HepG2 (cell line): ENCODE data around the gene NOL12. TPM values are rescaled to one million over a fixed set of nuclear protein-coding genes. Genes with fewer than 3 reads are reported as not detected.

Source experiments
- ADNP ChIP-seq: sonication (generic); formaldehyde crosslinking; IDR thresholded peaks from 2 replicates; pipeline ENCODE4 v1.4.0; 2020; ENCODE audit warnings: missing genetic modification reagents
- EEA1 ChIP-seq: sonication (generic); formaldehyde crosslinking; IDR thresholded peaks from 2 replicates; pipeline ENCODE4 v1.5.1; 2020; ENCODE audit warnings: mild to moderate bottlenecking, missing genetic modification reagents, borderline replicate concordance
- FOXJ3 ChIP-seq: sonication (generic); formaldehyde crosslinking; IDR thresholded peaks from 2 replicates; pipeline ENCODE4 v1.4.0; 2020; ENCODE audit warnings: missing genetic modification reagents, mild to moderate bottlenecking, borderline replicate concordance
- GLI4 ChIP-seq: sonication (generic); formaldehyde crosslinking; IDR thresholded peaks from 2 replicates; pipeline ENCODE4 v1.5.1; 2020; ENCODE audit warnings: missing genetic modification reagents, mild to moderate bottlenecking, moderate library complexity, borderline replicate concordance
- HNF1A ChIP-seq, 2 experiments: sonication (generic) in 1 of 2; formaldehyde crosslinking in 1 of 2; IDR thresholded peaks; 2 replicates each; pipeline versions ENCODE4 v1.4.0 to v1.6.1; 2016 to 2020; ENCODE audit warnings: borderline replicate concordance in 1 of 2, low read depth in 1 of 2, mild to moderate bottlenecking in 1 of 2, missing genetic modification reagents in 1 of 2
- KAT8 ChIP-seq: IDR thresholded peaks from 2 replicates; pipeline ENCODE4 v1.6.1; 2016; ENCODE audit warnings: missing genetic modification reagents, missing compliant biosample characterization
- NBN ChIP-seq: fragments of 450-650 bp; conservative IDR thresholded peaks from 2 replicates; pipeline ENCODE4 v1.6.1; 2017
- NFE2L1 ChIP-seq: sonication (generic); formaldehyde crosslinking; IDR thresholded peaks from 2 replicates; pipeline ENCODE4 v1.4.0; 2020; ENCODE audit warnings: missing genetic modification reagents, mild to moderate bottlenecking, borderline replicate concordance
- PAF1 ChIP-seq: IDR thresholded peaks from 2 replicates; pipeline ENCODE4 v1.6.1; 2016; ENCODE audit warnings: missing genetic modification reagents, missing compliant biosample characterization
- PAWR ChIP-seq: sonication (generic); formaldehyde crosslinking; IDR thresholded peaks from 2 replicates; pipeline ENCODE4 v1.4.0; 2020; ENCODE audit warnings: missing genetic modification reagents, mild to moderate bottlenecking, borderline replicate concordance
- POLR2AphosphoS2 ChIP-seq: IDR thresholded peaks from 2 replicates; pipeline ENCODE4 v1.6.1; 2011; ENCODE audit warnings: low read depth, low read length, improper control_type of control experiment
- SAP130 ChIP-seq: IDR thresholded peaks from 2 replicates; pipeline ENCODE4 v1.6.1; 2016; ENCODE audit warnings: low read depth
- ZNF546 ChIP-seq: sonication (generic); formaldehyde crosslinking; conservative IDR thresholded peaks from 2 replicates; pipeline ENCODE4 v1.8.1; 2023; ENCODE audit warnings: mild to moderate bottlenecking, missing genetic modification reagents
- ZNF547 ChIP-seq: sonication (generic); formaldehyde crosslinking; IDR thresholded peaks from 2 replicates; pipeline ENCODE4 v1.5.1; 2020; ENCODE audit warnings: mild to moderate bottlenecking, missing genetic modification reagents
- ZNF589 ChIP-seq: sonication (generic); formaldehyde crosslinking; conservative IDR thresholded peaks from 2 replicates; pipeline ENCODE4 v1.8.0; 2022; ENCODE audit warnings: mild to moderate bottlenecking, moderate library complexity, missing genetic modification reagents
- ZNF619 ChIP-seq: sonication (generic); formaldehyde crosslinking; IDR thresholded peaks from 2 replicates; pipeline ENCODE4 v1.4.0; 2020; ENCODE audit warnings: mild to moderate bottlenecking, missing genetic modification reagents
- ZNF772 ChIP-seq: sonication (generic); formaldehyde crosslinking; IDR thresholded peaks from 2 replicates; pipeline ENCODE4 v1.5.0; 2020; ENCODE audit warnings: mild to moderate bottlenecking, missing genetic modification reagents
- ZSCAN29 ChIP-seq: sonication (generic); formaldehyde crosslinking; conservative IDR thresholded peaks from 2 replicates; pipeline ENCODE4 v1.4.0; 2020; ENCODE audit warnings: mild to moderate bottlenecking, missing genetic modification reagents
- ZZZ3 ChIP-seq: sonication (generic); formaldehyde crosslinking; IDR thresholded peaks from 2 replicates; pipeline ENCODE4 v1.4.0; 2020; ENCODE audit warnings: missing genetic modification reagents, mild to moderate bottlenecking, borderline replicate concordance
- polyA plus RNA-seq, 8 experiments: library from polyadenylated mRNA; depleted of rRNA in 3 of 8; stranded (reverse) in 7 of 8; unstranded in 1 of 8; fragments of >200 nt; fragmentation: Illumina TruSeq in 4 of 8; extraction: Trizol in 4 of 8; gene quantifications; 2 replicates each; pipeline versions ENCODE4 v1.2.1 to v1.2.3, GENCODE V29; 2011 to 2016; ENCODE audit warnings: low read depth in 4 of 8, missing spikeins in 1 of 8, mixed read lengths in 1 of 8; ENCODE audit not compliant: insufficient read depth in 1 of 8
- total RNA-seq, 5 experiments: library from RNA; depleted of rRNA; stranded (reverse); fragments of >200 nt; fragmentation: Illumina TruSeq; extraction: Trizol; gene quantifications; 2 replicates each; pipeline ENCODE4 v1.2.3, GENCODE V29; 2016; ENCODE audit warnings: low read depth in 1 of 5
- TF ChIP-seq, protein P1 (sequence below): sonication (generic); formaldehyde crosslinking; IDR thresholded peaks from 2 replicates; pipeline ENCODE4 v1.8.0; 2022; ENCODE audit warnings: missing genetic modification reagents, mild to moderate bottlenecking, inconsistent platforms, borderline replicate concordance
- TF ChIP-seq, protein P2 (sequence below): sonication (generic); formaldehyde crosslinking; IDR thresholded peaks from 2 replicates; pipeline ENCODE4 v1.4.0; 2020; ENCODE audit warnings: mild to moderate bottlenecking, missing genetic modification reagents
- TF ChIP-seq, protein P3 (sequence below): sonication (generic); formaldehyde crosslinking; IDR thresholded peaks from 2 replicates; pipeline ENCODE4 v1.4.0; 2020; ENCODE audit warnings: missing genetic modification reagents

NOL12 gene
- total and polyA plus RNA-seq, 2 of the 13 experiments (the other 11 are each of a cell fraction or from before 2014, with no cell fraction given) = 14.3 to 31.4 TPM

DNA sequence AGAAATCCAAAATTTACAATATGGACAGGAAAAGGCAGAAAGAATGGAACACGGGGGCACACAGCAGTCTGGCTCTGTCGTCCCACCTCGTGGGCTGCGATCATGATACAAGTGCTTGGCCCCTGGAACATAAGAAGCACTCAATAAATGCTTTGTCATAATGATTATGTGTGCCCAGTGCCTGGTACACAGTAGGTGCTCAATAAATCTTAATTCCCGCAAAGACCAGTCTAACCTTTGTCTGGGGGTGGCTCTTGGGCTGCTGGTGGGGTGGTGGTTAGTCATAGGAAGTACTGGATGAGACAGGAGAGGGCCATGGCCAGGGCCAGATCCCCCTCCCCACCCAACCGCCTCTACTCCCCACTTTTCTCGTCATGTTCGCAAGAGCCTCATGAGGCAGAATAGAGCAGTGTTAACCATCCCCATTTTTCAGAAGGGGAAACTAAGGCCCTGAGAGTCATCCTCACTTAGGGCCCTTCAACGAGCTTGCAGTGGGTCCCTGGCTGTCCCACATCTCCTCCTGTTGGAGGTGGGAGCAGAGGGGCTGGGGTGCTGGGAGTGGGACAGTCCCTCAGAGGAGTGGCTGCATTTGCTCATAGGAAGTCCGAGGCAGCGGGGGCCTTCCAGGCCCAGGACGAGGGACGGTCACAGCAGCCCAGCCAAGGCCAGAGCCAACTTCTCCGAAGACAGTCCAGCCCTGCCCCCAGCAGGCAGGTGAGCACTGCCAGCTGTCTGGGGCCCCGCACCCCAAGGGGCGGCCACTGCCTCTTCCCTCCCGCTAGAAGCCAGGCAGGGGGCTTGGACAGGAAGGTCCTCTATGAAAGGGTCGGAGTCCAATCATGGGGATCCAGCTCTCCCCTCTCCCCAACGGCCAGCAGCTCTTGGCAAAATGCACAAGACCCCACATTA lies 46.8 kb downstream of the NOL12 start (continued):
- TF ChIP-seq HNF1A (IDR thresholded peaks at IDR 0.05; ENCODE audit: low read depth) (no peak), HNF1A (CRISPR knock-in tag; IDR thresholded peaks at IDR 0.05; ENCODE audit: borderline replicate concordance) (0 out of 2 replicates have a peak, but pooled peaks have one; percentile 7), ZNF546 (CRISPR knock-in tag) (no peak), ZSCAN29 (CRISPR knock-in tag) (no peak), POLR2AphosphoS2 (no peak), ZNF547 (CRISPR knock-in tag) (no peak), ZZZ3 (CRISPR knock-in tag) (no peak), FOXJ3 (CRISPR knock-in tag) (no peak), PAWR (CRISPR knock-in tag) (no peak), GLI4 (CRISPR knock-in tag) (no peak), KAT8 (no peak), ADNP (CRISPR knock-in tag) (no peak; the same call in 1 of the 2 replicates), ZNF619 (no peak), NFE2L1 (CRISPR knock-in tag) (no peak), ZNF772 (CRISPR knock-in tag) (no peak), ZNF589 (CRISPR knock-in tag) (no peak), EEA1 (CRISPR knock-in tag) (no peak), SAP130 (CRISPR knock-in tag) (peak; percentile 16; the same call in 1 of the 2 replicates), PAF1 (CRISPR knock-in tag) (0 out of 2 replicates have a peak, but pooled peaks have one; percentile 33), NBN (no peak)
- TF ChIP-seq, protein P1, sequence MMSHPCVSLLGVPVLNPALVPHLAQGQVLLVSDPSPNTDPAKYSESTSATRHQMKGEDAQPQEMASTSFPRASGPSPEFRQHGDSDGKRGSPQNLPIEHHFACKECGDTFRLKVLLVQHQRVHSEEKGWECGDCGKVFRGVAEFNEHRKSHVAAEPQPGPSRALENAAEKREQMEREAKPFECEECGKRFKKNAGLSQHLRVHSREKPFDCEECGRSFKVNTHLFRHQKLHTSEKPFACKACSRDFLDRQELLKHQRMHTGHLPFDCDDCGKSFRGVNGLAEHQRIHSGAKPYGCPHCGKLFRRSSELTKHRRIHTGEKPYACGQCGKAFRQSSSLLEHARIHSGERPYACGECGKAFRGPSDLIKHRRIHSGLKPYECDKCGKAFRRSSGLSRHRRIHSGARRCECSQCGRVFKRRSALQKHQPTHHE = no peak
- TF ChIP-seq, protein P2, sequence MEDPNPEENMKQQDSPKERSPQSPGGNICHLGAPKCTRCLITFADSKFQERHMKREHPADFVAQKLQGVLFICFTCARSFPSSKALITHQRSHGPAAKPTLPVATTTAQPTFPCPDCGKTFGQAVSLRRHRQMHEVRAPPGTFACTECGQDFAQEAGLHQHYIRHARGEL = no peak
- TF ChIP-seq, protein P3, sequence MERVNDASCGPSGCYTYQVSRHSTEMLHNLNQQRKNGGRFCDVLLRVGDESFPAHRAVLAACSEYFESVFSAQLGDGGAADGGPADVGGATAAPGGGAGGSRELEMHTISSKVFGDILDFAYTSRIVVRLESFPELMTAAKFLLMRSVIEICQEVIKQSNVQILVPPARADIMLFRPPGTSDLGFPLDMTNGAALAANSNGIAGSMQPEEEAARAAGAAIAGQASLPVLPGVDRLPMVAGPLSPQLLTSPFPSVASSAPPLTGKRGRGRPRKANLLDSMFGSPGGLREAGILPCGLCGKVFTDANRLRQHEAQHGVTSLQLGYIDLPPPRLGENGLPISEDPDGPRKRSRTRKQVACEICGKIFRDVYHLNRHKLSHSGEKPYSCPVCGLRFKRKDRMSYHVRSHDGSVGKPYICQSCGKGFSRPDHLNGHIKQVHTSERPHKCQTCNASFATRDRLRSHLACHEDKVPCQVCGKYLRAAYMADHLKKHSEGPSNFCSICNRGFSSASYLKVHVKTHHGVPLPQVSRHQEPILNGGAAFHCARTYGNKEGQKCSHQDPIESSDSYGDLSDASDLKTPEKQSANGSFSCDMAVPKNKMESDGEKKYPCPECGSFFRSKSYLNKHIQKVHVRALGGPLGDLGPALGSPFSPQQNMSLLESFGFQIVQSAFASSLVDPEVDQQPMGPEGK (CRISPR knock-in tag) = peak; percentile 9; the same call in 1 of the 2 replicates
